CD14-positive monocyte (primary cell): ENCODE data around the gene ZNF280C. TPM values are rescaled to one million over a fixed set of nuclear protein-coding genes. Genes with fewer than 3 reads are reported as not detected.

Experiments
- DNase-seq, 3 donors: peaks; one replicate each; pipeline ENCODE4 v3.0.0-alpha.2; 2011 to 2022
- H2AFZ ChIP-seq: 2 replicates; pipeline ENCODE4 v1.6.0; 2012; ENCODE audit warnings: mild to moderate bottlenecking, low read depth, low read length, inconsistent platforms; ENCODE audit not compliant: insufficient read depth, poor library complexity, severe bottlenecking
- H3K27ac ChIP-seq, 2 donors: 1 replicate in 1 of 2; 2 replicates in 1 of 2; pipeline ENCODE4 v1.5.1; 2012 to 2013; ENCODE audit warnings: low read length in 2 of 2, control low read depth in 1 of 2, inconsistent platforms in 1 of 2, low read depth in 1 of 2, mild to moderate bottlenecking in 1 of 2
- H3K27me3 ChIP-seq, 2 donors: one replicate each; pipeline versions ENCODE4 v1.6.0 to v1.6.1; 2011 to 2013; ENCODE audit warnings: low read length in 2 of 2; ENCODE audit not compliant: control insufficient read depth in 2 of 2, insufficient read depth in 2 of 2
- H3K36me3 ChIP-seq, 2 donors: replicated peaks in 1 of 2; 1 replicate in 1 of 2; 2 replicates in 1 of 2; pipeline versions ENCODE4 v1.5.1 to v1.6.1; 2012 to 2013; ENCODE audit warnings: low read length in 2 of 2, control low read depth in 1 of 2, inconsistent platforms in 1 of 2, mild to moderate bottlenecking in 1 of 2; ENCODE audit not compliant: insufficient read depth in 2 of 2, control insufficient read depth in 1 of 2
- H3K4me1 ChIP-seq, 2 donors: 1 replicate in 1 of 2; 2 replicates in 1 of 2; pipeline versions ENCODE4 v1.5.1 to v1.6.1; 2012 to 2013; ENCODE audit warnings: low read length in 2 of 2, control low read depth in 1 of 2, inconsistent platforms in 1 of 2, mild to moderate bottlenecking in 1 of 2, moderate library complexity in 1 of 2; ENCODE audit not compliant: insufficient read depth in 2 of 2, control insufficient read depth in 1 of 2
- H3K4me2 ChIP-seq: replicated peaks from 2 replicates; pipeline ENCODE3; 2012; ENCODE audit warnings: low read length, moderate library complexity, mild to moderate bottlenecking; ENCODE audit not compliant: poor library complexity, severe bottlenecking; ENCODE audit errors: extremely low read depth
- H3K4me3 ChIP-seq, 3 experiments: fragments of 200-600 bp in 1 of 3; sonication (generic) in 1 of 3; replicated peaks in 1 of 3; 1 replicate in 2 of 3; 2 replicates in 1 of 3; pipeline ENCODE4 v1.5.1; 2011 to 2013; ENCODE audit warnings: low read length in 3 of 3, mild to moderate bottlenecking in 3 of 3, control low read depth in 2 of 3, low read depth in 2 of 3, inconsistent platforms in 1 of 3, moderate library complexity in 1 of 3
- H3K79me2 ChIP-seq: 2 replicates; pipeline ENCODE4 v1.6.0; 2012; ENCODE audit warnings: mild to moderate bottlenecking, control low read depth, inconsistent platforms, low read length, moderate library complexity; ENCODE audit not compliant: insufficient read depth
- H3K9ac ChIP-seq: 2 replicates; pipeline ENCODE4 v1.6.0; 2017; ENCODE audit warnings: low read length, mild to moderate bottlenecking; ENCODE audit not compliant: insufficient read depth, poor library complexity, severe bottlenecking
- H3K9me3 ChIP-seq, 2 donors: replicated peaks in 1 of 2; 1 replicate in 1 of 2; 2 replicates in 1 of 2; pipeline versions ENCODE4 v1.5.1 to v1.6.1; 2012 to 2013; ENCODE audit warnings: low read length in 2 of 2, control low read depth in 1 of 2; ENCODE audit not compliant: control insufficient read depth in 1 of 2, insufficient read depth in 1 of 2
- H4K20me1 ChIP-seq: 2 replicates; pipeline ENCODE4 v1.6.0; 2012; ENCODE audit warnings: mild to moderate bottlenecking, low read length, control low read depth, moderate library complexity; ENCODE audit not compliant: insufficient read depth
- H3K27ac Mint-ChIP-seq, 7 donors: one replicate each; pipeline ENCODE4 v1.8.0; 2020; ENCODE audit warnings: mild to moderate bottlenecking in 7 of 7, mixed read lengths in 7 of 7, moderate library complexity in 6 of 7, inconsistent platforms in 2 of 7
- H3K27me3 Mint-ChIP-seq, 3 donors: one replicate each; pipeline ENCODE4 v1.8.0; 2021 to 2022; ENCODE audit warnings: low read depth in 3 of 3, mild to moderate bottlenecking in 3 of 3, mixed read lengths in 3 of 3, moderate library complexity in 3 of 3, inconsistent platforms in 1 of 3
- H3K36me3 Mint-ChIP-seq, 2 donors: one replicate each; pipeline ENCODE4 v1.8.0; 2020; ENCODE audit warnings: mixed read lengths in 2 of 2, inconsistent platforms in 1 of 2, mild to moderate bottlenecking in 1 of 2
- H3K4me1 Mint-ChIP-seq: one replicate; pipeline ENCODE4 v1.8.0; 2020; ENCODE audit warnings: mild to moderate bottlenecking, mixed read lengths
- H3K4me3 Mint-ChIP-seq, 2 donors: one replicate each; pipeline ENCODE4 v1.8.0; 2020; ENCODE audit warnings: mild to moderate bottlenecking in 2 of 2, mixed read lengths in 2 of 2, moderate library complexity in 1 of 2
- H3K9me3 Mint-ChIP-seq, 7 donors: one replicate each; pipeline ENCODE4 v1.8.0; 2020 to 2022; ENCODE audit warnings: mixed read lengths in 7 of 7, mild to moderate bottlenecking in 6 of 7, moderate library complexity in 6 of 7, inconsistent platforms in 2 of 7
- CTCF ChIP-seq: fragments of 200-600 bp; IDR thresholded peaks from one replicate; pipeline ENCODE4 v1.8.0; 2022; ENCODE audit warnings: antibody characterized with exemption, mild to moderate bottlenecking
- WGBS: methylation state at CpG from one replicate; pipeline ENCODE4 v1.1.5; 2013; ENCODE audit warnings: missing lambda C conversion rate; ENCODE audit not compliant: insufficient coverage; 5-methylcytosine and 5-hydroxymethylcytosine counted together
- intact Hi-C, 2 donors: fragments of 100-400 bp; cut with micrococcal nuclease; formaldehyde crosslinking; loops; one replicate each; pipeline versions ENCODE4 v1.15.0 to v1.15.1; 2023
- polyA plus RNA-seq, 3 donors: library from polyadenylated mRNA; depleted of rRNA in 1 of 3; unstranded in 2 of 3; stranded (reverse) in 1 of 3; fragments of 300-500 nt in 2 of 3; fragments of >200 nt in 1 of 3; fragmentation: Illumina TruSeq in 2 of 3; gene quantifications; 1 replicate in 2 of 3; 2 replicates in 1 of 3; pipeline ENCODE4 v1.2.3, GENCODE V29; 2012 to 2021

Gene ZNF280C
- polyA plus RNA-seq, 3 donors: 0.66 to 1.8 (median 1.3) TPM

GRCh38 chrX:130186651-130187050, 82.0 kb downstream of the ZNF280C start:
- Histone ChIP-seq H3K4me3 (no peak overlapping the region), H3K9me3 (no peaks in the 10 kb centered on the region), H3K79me2 (no peaks in the 10 kb centered on the region), H3K9ac (no peak overlapping the region), H4K20me1 (no peaks in the 10 kb centered on the region), H3K4me2 (no peak overlapping the region), H3K36me3 (no peaks in the 10 kb centered on the region), H2AFZ (no peak overlapping the region), H3K4me1 (no peaks in the 10 kb centered on the region), H3K27ac (no peak overlapping the region), H3K27me3 (no peaks in the 10 kb centered on the region)
- no peak overlapping the region for H3K4me3 Mint-ChIP-seq
- no peak overlapping the region for H3K27ac Mint-ChIP-seq
- peaks cover 0 to 9% (median 2%) of the 10 kb centered on the region in 3 donors for H3K27me3 Mint-ChIP-seq
- intact Hi-C loops: no loop called here
- WGBS: no CpG with 5 or more reads among the region's 4 CpGs
- peaks cover 0 to 2% (median 0%) of the 10 kb centered on the region in 7 donors for H3K9me3 Mint-ChIP-seq
- H3K4me1 Mint-ChIP-seq: peaks cover 10% of the 10 kb centered on the region
- no peak for TF ChIP-seq CTCF
- no peak for DNase-seq
- no peaks in the 10 kb centered on the region for H3K36me3 Mint-ChIP-seq

- H3K4me3 Mint-ChIP-seq: no peak overlapping the region
- no peaks in the 10 kb centered on the region for H4K20me1 ChIP-seq
- TF ChIP-seq CTCF: no peak
- H2AFZ ChIP-seq: no peak overlapping the region
- no peaks in the 10 kb centered on the region for H3K9me3 ChIP-seq
- no peaks in the 10 kb centered on the region for H3K4me1 ChIP-seq
- no peak overlapping the region for H3K4me3 ChIP-seq
- peak overlapping the region in 1 of 7 donors; percentile 32 for H3K27ac Mint-ChIP-seq
- no peaks in the 10 kb centered on the region for H3K36me3 ChIP-seq
- peaks cover 0 to 6% (median 2%) of the 10 kb centered on the region in 3 donors for H3K27me3 Mint-ChIP-seq
- no CpG with 5 or more reads among the region's 2 CpGs for WGBS
- H3K36me3 Mint-ChIP-seq: no peaks in the 10 kb centered on the region
- H3K27me3 ChIP-seq: no peaks in the 10 kb centered on the region
- peaks cover 0 to 2% (median 0%) of the 10 kb centered on the region in 7 donors for H3K9me3 Mint-ChIP-seq
- H3K4me2 ChIP-seq: no peak overlapping the region
- H3K79me2 ChIP-seq: no peaks in the 10 kb centered on the region
- H3K4me1 Mint-ChIP-seq: peaks cover 13% of the 10 kb centered on the region
- no peak overlapping the region for H3K27ac ChIP-seq
- DNase-seq: no peak
- intact Hi-C loops: no loop called here
- H3K9ac ChIP-seq: no peak overlapping the region
Measured at GRCh38 chrX:130184857-130185256, 83.8 kb downstream of the ZNF280C start.
